ENCODE data around the gene ETFA.

ETFA gene

DNA sequence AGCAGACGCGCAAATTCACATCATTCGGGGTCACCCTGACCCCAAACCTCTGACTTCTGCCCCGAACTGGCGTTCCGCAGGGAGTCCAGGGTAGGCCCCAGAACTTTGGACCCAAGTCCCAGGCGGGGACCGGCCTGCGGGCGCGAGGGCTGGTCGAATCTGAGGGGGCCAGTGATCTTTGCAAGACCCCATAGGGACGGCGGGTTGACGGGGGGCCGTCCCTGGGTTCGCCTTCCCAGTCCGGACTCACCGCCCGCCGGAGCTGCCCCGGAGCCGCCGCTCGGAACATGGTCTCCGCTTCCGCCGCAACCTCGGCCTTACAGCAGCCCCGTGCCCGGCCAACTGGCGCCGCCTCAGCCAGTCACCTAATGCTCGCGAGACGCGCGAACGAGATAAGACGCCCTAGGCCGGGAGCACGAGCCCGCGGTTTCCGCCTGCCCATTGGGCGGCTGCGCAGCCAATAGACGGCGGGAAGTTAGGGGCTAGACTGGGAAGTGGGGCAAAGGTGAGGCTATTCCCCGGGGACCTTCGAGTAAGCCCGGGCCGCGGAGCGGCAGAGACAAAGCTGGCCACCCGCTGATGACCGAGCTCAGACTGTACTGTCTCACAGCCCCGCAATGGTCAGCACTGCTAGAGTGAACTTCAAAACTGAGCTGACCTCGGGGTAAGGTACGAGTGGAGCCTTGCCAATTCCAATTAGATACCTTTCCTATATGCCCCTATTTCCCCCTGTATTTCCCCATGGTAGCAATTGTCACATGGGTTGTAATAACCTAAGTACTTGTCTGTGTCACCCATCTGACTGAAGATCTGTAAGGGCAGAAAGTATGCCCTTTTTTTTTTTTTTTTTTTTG lies at the start of gene ETFA:
TSS of gene ETFA (minus strand) at position 370 of the 854 bp plus-strand sequence. CDS start at position 289, 81 bp downstream.
- DNase-seq = peak; percentile 99

DNA sequence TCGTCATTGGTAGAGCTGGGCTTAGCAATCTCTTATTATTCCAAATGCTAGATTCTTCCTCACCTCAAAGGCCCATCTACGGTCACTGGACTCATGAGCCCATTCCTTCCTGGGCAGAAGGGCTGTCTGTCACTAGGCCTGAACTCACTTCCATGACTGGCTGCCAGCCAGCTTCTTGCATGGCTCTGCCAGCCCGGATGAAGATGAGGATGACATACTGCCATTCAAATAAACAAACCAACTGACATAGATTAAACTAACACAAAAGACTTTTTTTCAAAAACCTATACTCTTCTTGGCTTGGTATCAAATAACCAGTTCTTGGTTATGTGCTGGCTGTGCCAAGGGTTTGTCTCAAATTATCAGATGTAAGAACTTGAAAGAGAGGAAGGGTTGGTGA lies 49.1 kb upstream of the ETFA start:
- no peak for DNase-seq

DNA sequence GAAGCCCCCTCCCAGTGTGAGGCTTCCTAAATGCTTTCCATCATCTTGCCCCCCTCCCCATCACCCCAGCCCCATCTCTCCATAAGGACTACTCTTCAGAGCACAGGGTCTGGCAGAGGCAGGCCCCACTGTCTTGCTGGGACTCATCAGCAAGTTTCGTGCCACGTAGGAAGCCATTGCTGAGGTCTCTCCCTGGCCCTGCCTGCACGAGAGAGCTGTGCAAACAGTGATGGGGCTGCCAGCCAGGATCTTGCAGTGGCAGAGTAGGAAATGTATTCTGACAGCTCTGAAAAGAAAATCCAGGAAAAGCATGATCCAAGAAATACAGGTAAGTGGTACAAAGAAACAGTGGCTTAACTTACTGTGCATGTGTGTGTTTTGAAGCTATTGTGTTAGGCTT lies 47.9 kb upstream of the ETFA start:
- no peak for DNase-seq

DNA sequence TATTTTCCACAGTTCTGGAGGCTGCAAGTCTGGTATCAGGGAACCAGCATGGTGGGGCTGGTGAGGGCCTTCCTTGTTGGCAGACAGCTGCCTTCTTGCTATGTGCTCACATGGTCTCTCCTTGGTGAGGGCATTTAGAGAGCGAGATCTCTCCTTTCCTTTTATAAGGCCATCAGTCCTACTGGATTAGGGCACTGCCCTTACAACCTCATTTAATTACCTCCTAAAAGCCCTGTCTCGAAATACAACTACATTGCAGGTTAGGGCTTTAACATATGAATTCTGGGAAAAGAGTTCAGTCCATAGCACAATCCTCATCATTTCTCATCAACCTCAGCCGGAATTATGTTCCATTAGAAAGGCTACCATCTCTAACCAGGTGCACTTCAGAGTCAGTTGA lies 47.2 kb upstream of the ETFA start:
- no peak for DNase-seq

DNA sequence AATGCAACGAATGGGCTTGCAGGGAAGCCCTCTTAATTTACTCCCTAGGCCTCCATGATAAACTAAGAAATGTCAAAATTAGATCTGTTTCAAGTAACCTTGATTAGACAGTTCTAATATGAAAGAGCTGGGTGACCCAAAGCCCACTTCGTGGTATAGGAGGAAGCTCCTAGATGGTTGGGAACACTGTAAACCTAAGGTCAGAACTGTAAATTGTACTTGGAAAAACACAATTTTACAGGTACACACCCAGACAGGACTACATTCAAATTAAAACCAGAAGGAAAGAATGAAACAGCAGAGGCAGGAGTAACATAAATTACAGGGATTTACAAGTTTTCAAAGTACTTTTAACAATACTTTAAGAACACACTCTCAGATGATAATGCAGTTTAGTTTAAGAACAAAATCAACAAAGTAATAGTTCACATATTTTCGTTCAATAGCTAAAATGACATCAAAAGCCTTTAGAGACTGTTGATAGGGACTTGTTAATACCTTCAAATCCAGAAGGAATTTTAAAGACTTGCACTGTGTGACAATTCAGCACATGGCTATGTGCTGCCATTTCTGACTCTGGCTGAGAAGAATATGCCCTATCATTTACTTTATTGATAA lies 43.7 kb upstream of the ETFA start:
- DNase-seq = no peak

DNA sequence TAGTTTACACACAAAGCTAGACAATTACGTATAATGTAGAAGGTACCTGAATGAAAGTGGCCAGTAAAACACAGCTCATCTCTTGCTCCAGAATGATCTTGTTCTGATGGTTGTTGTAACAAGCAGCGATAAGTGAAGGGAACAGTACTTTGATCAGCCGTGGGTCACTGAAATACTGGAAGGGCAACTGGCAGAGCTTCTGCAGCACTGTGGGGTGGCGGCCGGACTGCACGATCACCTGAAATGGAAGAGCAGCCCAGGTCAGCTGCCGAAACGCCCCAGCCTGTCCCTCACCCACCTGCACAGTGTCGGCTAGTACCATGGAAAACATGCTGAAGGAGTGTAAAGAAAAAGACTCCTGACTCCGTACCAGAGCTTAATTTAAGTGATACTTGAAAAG lies 42.6 kb upstream of the ETFA start:
- no peak for DNase-seq

DNA sequence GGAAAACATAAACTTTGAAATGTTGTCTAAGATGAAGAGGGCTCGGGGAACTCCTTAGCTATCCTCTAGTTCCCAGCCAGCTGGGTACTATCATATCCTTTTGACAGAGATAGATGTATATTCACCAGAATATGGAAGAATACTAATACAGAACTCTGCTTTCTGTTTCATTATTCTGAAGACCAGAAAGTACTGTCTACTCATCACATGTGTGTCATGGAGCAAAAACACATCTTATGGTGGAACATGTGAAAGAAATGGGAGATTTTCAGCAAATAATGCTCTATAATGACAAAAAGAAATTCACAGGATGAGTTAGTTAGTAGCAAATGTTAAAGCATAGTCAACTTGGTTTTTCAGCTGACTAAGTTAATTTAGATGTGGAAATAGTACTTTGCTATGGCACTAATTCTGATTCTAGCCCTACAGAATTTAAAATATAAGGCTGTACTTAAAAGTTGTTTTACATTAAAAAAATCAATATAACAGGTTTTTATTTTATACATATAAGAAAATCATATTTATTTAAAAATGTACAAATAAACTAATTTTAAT lies 41.8 kb upstream of the ETFA start:
- no peak for DNase-seq

DNA sequence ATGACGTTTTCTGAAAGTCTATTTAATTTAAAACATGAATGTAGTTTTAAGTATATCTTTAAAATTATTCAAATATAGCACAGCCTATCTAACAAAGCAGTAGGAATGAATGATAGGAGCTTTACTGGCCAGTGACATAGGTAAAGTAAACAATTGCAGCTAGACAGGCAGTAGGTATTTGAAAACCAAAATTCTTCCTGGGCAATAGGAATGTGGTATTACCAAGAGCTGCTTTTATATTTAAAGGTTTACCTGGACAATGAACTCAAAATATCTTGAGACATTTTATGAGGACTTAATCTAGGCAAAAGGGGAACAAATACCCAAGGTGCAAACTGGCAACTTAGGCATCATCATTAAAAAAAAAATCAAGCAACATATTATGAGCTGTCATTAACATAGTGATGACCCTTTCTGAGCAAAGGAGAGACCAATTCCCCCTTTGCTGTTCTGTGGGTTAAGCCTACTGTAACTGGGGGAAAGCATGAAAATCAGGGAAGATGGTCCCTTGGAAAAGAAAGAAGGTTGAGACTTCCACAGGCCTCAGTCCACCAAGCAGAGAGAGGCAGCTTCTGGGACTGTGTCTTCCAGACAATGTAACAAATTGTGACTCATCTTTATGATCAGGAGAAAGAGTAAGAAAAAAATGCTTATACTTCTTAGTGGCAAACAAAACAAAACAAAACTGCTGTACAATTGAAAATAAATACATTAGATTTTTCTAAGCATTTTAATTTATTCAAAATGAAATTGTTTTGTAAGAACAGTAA lies 38.2 kb upstream of the ETFA start:
- DNase-seq = no peak

DNA sequence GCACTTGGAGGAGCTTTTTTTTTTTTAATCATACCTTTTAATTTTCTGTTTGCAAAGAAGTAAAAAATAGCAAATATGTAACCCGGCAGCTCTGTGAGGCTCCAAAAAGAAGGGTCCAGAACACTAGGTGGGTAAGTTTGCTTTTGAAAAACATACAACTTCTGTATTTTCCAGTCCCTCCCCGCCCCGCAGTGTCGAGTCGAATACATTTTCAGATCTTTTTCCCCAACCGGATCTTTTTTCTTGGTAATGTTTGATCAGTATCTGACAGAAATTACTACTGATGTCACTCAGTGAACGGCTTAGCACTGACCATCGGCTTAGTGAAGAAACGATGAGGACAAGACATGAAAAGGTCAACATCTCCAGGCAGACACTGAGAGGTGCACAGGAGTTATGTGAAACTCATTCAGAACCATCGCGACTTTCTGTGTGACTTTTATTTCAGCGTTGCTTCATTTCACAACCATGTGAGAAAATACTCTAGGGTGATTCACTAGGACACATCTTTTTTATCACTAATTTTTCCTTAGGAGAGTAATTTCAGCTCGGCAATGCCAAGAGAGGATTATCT lies 36.3 kb upstream of the ETFA start:
- DNase-seq = no peak

DNA sequence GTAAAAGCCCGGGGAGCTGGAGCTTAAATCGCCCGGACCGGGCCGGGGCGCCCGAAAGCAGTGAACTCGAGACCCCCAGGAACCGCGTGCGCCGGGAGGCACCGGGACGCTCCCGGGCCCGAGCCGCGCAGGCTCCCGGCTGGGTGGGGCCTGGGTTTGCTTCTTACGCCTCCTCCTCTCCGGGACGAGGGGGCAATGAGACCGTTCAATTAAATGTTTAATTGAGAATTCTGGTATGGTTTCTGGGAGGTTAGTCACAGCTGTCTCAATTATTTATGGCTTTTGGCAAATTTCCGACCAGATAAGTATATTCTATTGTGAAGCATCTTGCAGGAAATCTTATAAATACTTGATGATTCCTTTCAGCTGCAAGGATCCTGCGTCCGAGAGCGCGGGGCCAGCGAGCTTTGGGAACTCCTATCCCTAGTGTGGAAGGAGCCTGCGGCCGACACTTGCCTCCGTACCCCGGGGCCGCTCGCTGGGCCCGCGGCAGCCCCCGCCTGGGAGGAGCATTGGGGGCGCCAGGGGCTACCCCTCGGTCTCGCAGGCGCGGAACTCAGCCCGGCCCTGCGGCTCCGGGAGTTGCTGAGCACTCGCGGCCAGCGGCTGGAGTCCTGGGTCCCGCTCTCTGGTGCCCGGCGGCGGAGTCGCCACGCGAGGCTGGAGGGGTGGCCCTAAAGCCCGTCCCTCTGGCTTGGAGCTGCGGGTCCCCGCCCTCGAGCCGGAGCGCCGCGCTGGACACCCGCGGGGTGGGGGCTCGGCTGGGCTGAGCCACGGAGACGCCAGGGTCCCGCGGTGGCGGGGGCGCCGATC lies 35.6 kb upstream of the ETFA start:
- DNase-seq = no peak

DNA sequence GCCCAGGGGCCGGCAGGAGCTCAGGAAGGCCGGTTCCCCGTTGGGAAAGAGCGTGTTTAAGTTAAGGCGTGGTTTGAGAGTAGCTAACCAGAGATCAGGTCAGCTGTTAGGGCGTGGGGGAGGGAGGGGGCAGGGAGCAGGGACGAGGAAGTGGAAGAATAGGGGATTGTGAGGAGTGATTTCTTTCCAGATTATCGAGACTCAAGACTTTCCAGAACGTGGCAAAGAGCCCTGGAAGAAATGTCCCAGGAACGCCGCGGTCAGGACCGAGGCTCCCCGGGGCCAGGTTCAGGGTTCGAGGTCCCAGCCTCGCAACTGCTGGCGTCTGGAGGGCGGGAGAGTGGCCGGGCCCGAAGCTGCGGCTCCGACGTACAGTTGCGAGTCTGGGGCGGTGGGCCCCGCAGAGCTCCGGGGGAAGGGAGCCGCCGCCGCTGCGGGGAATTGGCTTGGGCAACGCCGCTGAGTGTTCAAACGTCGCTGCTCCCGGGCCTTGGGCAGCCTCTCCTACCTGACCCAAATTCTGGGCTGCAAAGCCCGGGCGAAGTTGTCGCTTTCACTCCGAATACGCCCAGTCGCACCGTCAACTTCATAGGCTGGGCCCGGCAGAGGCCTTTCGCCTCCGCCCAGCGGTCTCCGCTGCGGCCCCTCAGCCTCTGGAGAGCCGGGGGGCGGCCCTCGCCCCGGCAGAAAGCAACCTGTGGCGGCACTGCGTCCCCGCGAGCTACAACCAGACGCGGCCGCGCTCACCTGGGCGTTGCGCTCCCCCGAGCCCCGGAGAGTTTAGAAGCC lies 34.8 kb upstream of the ETFA start:
- no peak for DNase-seq

DNA sequence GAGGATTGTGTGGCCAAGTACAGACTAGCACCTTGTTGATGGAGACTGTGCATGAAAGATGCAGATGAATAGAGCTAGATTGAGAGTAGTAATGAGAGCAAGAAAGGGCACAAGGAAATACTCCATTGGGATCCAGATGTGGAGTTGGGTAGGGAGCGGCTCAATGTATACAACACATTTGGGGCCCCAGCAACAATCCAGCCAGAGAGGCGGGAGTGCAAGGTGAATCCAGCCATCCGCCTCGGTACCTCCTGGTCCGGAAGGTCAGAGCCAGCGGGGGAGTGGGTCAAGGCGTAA lies 34.3 kb upstream of the ETFA start:
- DNase-seq = no peak

DNA sequence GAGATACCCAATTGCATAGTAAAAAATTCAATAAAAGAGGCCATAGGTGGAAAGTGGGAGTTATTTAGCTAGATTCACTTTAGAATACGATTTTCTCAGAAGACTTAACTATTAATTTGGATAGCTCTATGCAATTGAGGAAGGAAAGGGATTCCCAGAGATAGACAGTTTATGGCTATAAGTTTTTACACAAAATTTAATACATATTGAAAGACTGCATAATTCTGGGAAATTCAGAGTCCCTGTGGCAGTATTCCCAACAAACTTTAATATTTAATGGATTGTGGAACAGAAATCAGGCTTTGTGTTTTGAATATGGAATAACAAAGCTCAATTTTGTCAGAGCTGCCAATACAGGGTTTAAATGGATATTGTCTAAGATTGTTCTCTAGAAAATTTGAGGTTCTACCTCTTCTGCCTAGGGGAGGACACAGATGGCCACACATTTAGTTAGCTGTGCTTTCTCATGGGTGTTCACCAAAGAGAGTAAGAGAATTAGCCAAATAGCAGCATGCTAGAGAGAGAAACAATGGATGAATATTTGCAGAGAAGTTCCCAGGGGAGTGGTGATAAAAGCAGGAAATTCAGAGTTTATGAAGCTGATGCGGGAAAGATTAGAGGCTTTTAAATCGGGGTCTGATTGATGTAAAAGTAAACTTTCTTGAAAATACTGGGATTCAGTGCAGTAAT lies 33.8 kb upstream of the ETFA start:
- no peak for DNase-seq

DNA sequence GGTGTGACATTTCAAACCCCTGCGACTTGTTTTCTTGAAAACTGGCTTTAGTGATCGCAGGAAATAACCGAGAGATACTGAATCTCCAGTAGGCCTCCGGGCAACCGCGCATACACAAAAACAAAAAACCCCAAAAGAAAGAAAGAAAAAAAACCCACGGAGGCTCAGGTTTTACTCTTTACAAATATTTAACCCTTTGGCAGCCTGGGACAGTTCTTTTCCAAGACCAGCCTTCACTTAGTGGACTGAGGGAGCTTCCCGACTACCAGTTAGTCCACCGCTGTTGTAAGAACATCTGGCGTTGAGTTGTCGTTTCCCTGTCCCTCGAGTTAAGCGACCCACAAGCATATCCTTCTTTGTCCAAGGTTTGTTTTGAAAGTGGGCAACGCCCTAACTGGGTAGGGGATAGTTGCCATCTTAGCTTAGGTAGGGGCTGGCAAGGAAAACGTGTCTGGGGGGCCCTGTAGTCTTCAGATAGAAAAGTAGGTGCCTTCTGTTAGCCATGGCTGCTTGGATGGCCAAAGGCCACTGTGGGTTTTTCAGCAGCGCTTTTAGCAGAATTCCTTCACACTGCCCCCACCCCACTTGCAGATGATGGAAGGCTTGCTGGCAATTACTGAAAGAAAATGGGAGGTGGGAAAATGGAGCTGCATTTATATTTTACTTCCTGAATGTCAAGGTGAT lies 32.2 kb upstream of the ETFA start:
- no peak for DNase-seq

DNA sequence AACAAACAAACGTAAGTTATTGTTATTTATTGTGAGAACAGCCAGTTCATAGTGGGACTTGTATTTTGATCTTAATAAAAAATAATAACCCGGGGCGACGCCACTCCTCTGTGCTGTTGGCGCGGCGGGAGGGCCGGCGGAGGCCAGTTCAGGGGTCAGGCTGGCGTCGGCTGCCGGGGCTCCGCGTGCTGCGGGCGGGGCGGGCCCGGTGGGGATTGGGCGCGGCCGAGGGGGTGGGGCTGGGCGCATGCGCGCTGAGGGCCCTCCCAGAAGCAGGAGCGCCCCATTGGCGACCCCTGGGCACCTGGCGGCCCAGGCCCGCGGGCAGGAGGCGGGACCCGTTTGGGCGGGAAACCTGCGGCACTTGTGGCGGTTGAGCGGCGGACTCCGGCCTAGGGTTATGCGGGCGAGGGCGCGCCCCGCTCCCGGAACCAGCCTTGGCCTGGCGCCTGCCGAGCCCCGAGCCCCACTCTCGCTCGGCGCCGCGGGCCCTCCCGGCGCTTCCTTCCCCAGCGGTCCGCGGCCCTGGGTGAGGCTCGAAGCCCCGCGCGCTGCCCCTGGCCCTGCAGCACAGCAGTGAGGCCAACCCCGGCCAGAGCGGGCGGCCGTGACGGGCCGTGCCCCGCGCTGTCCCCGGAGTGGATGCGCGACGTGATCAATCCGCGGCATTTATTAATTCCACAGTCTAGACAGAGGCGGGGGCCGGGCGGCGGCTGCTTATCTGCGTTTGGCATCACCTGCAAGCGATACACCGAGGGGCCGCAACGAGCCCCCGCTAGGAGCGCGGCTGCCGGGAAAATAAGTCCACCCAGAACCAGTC lies 31.3 kb upstream of the ETFA start:
- no peak for DNase-seq

DNA sequence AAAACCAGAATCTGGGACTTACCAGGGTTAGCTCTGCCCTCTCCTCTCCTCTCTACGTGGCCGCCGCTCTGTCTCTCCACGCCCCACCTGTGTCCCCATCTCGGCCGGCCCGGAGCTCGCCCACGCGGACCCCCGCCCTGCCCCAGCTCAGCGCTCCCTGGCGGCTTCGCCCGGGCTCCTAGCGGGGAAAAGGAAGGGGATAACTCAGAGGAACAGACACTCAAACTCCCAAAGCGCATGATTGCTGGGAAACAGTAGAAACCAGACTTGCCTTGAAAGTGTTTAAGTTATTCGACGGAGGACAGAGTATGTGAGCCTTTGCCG lies 30.8 kb upstream of the ETFA start:
- DNase-seq = no peak

DNA sequence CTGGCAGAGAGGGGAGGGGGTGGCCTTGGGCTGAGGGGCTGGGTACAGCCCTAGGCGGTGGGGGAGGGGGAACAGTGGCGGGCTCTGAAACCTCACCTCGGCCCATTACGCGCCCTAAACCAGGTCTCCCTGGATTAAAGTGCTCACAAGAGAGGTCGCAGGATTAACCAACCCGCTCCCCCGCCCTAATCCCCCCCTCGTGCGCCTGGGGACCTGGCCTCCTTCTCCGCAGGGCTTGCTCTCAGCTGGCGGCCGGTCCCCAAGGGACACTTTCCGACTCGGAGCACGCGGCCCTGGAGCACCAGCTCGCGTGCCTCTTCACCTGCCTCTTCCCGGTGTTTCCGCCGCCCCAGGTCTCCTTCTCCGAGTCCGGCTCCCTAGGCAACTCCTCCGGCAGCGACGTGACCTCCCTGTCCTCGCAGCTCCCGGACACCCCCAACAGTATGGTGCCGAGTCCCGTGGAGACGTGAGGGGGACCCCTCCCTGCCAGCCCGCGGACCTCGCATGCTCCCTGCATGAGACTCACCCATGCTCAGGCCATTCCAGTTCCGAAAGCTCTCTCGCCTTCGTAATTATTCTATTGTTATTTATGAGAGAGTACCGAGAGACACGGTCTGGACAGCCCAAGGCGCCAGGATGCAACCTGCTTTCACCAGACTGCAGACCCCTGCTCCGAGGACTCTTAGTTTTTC lies 30.2 kb upstream of the ETFA start:
- no peak for DNase-seq

DNA sequence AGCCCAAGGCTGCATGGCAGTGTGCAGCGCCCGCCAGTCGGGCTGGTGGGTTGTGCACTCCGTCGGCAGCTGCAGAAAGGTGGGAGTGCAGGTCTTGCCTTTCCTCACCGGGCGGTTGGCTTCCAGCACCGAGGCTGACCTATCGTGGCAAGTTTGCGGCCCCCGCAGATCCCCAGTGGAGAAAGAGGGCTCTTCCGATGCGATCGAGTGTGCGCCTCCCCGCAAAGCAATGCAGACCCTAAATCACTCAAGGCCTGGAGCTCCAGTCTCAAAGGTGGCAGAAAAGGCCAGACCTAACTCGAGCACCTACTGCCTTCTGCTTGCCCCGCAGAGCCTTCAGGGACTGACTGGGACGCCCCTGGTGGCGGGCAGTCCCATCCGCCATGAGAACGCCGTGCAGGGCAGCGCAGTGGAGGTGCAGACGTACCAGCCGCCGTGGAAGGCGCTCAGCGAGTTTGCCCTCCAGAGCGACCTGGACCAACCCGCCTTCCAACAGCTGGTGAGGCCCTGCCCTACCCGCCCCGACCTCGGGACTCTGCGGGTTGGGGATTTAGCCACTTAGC lies 29.6 kb upstream of the ETFA start:
- DNase-seq = no peak
